MCF 10A (cell line): ENCODE data around the gene PAX2. TPM values are rescaled to one million over a fixed set of nuclear protein-coding genes. Genes with fewer than 3 reads are reported as not detected.

Experiments used
- BruUV-seq: library from RNA; stranded (reverse); fragments of 400-500 nt; replicated peaks from 2 replicates; lab custom pipeline; 2021; lab: Mats Ljungman, UMichigan
- CTCF ChIA-PET: fragments of 300-600 bp; sonication (Branson Sonifier 250); formaldehyde crosslinking; extraction: SDS; loops from one replicate; lab custom pipeline; 2021; ENCODE audit warnings: antibody characterized with exemption, inconsistent platforms; lab: Yijun Ruan, JAX
- POLR2A ChIA-PET: fragments of 300-600, 350-650 bp; sonication (Branson Sonifier 250); formaldehyde crosslinking; extraction: SDS; loops from one replicate; lab custom pipeline; 2020; ENCODE audit warnings: antibody characterized with exemption, inconsistent platforms; lab: Yijun Ruan, JAX
- DNase-seq: peaks from one replicate; pipeline ENCODE4 v3.0.0-alpha.2; 2018; ENCODE audit not compliant: unreplicated experiment
- H3K27ac Mint-ChIP-seq: one replicate; pipeline ENCODE4 v1.8.0; 2022; ENCODE audit warnings: mild to moderate bottlenecking, low read depth, mixed read lengths; ENCODE audit not compliant: unreplicated experiment
- H3K27me3 Mint-ChIP-seq: one replicate; pipeline ENCODE4 v1.8.0; 2022; ENCODE audit warnings: mixed read lengths; ENCODE audit not compliant: insufficient read depth, unreplicated experiment
- H3K36me3 Mint-ChIP-seq: one replicate; pipeline ENCODE4 v1.8.0; 2022; ENCODE audit warnings: mild to moderate bottlenecking, moderate library complexity, mixed read lengths; ENCODE audit not compliant: insufficient read depth, unreplicated experiment
- H3K4me1 Mint-ChIP-seq: one replicate; pipeline ENCODE4 v1.8.0; 2022; ENCODE audit warnings: mixed read lengths; ENCODE audit not compliant: insufficient read depth, unreplicated experiment
- H3K4me3 Mint-ChIP-seq: one replicate; pipeline ENCODE4 v1.8.0; 2022; ENCODE audit warnings: mild to moderate bottlenecking, moderate library complexity, mixed read lengths; ENCODE audit not compliant: unreplicated experiment
- H3K9me3 Mint-ChIP-seq: one replicate; pipeline ENCODE4 v1.8.0; 2022; ENCODE audit warnings: mixed read lengths; ENCODE audit not compliant: unreplicated experiment
- intact Hi-C: fragments of 100-400 bp; cut with micrococcal nuclease; formaldehyde crosslinking; loops from 2 replicates; pipeline ENCODE4 v1.14.1; 2022
- total RNA-seq: library from RNA; stranded (reverse); gene quantifications from 2 replicates; pipeline ENCODE4 v1.2.3, GENCODE V29; 2022
- TF ChIP-seq, protein P1 (sequence below): fragments of 200-600 bp; IDR thresholded peaks from one replicate; pipeline ENCODE4 v1.8.0; 2022; ENCODE audit warnings: antibody characterized with exemption, mild to moderate bottlenecking; ENCODE audit not compliant: unreplicated experiment

The PAX2 gene
- total RNA-seq, 1 experiment from 2014 or later = not detected

DNA sequence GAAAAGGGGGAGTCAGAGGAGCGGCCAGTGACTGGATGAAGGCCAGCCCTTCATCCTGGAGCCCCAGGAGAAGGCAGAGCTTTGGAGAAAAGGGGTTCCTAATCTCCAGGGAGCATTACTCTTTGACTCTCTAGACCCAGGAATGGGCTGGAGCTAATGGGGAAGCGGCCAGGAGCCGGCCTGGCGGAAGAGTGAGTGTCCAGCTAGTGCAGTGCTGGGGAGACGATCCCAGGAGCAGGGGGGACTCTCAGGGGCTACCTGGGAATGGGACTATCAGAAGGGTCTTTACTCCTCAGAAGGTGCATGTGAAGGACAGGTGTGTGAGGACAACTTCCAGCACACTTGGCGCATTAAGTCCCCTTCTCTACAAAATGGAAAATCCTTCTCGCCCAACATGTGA lies 2.4 kb upstream of the PAX2 start:
- no peak for DNase-seq
- H3K27me3 Mint-ChIP-seq = peaks cover 95% of the 10 kb centered on the region
- no peaks in the 10 kb centered on the region for H3K9me3 Mint-ChIP-seq
- no peak overlapping the region for H3K27ac Mint-ChIP-seq
- no peak overlapping the region for H3K4me3 Mint-ChIP-seq
- peaks cover 7% of the 10 kb centered on the region for H3K4me1 Mint-ChIP-seq
- ChIA-PET CTCF (interaction anchor here (0.6 to 2.1 kb wide), 27 partner anchors 8 to 516 kb away, joined by 3 to 17 read pairs (median 4); partner anchors contain the start of gene SEC31B), POLR2A (no interaction called here)
- no TSS peak for BruUV-seq
- intact Hi-C loops = loop anchor here (1.0 to 10.0 kb wide), 3 partner anchors 68 to 180 kb away; no protein-coding TSS in a partner anchor
- TF ChIP-seq, protein P1, sequence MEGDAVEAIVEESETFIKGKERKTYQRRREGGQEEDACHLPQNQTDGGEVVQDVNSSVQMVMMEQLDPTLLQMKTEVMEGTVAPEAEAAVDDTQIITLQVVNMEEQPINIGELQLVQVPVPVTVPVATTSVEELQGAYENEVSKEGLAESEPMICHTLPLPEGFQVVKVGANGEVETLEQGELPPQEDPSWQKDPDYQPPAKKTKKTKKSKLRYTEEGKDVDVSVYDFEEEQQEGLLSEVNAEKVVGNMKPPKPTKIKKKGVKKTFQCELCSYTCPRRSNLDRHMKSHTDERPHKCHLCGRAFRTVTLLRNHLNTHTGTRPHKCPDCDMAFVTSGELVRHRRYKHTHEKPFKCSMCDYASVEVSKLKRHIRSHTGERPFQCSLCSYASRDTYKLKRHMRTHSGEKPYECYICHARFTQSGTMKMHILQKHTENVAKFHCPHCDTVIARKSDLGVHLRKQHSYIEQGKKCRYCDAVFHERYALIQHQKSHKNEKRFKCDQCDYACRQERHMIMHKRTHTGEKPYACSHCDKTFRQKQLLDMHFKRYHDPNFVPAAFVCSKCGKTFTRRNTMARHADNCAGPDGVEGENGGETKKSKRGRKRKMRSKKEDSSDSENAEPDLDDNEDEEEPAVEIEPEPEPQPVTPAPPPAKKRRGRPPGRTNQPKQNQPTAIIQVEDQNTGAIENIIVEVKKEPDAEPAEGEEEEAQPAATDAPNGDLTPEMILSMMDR = no peak
- no peaks in the 10 kb centered on the region for H3K36me3 Mint-ChIP-seq

DNA sequence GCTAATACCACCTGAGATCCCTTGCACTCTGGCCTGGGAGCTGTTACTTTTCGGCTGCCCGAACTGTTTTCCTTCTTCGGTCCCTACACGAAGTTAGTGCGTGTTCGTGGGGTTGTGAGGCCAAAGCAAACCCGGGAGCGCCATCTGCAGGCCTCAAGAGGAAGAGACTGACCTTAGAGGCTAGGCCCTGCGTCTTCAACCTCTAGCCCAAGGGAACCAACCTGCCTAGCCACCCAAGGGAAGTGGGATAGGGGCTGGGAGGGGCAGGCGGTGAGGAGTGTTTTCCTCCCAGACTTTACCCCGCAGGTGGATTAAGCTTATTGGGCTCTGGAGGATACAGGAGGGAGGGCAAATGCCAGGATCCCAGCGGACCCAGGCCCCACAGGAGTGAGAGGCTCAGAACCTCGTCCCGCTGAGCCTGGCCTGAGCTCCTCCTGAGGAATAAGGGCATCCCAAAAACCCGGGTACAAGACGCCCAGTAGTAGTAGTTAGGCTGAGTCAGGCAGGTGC lies 1.7 kb upstream of the PAX2 start:
- Mint-ChIP-seq H3K9me3 (no peaks in the 10 kb centered on the region), H3K27me3 (peaks cover 94% of the 10 kb centered on the region), H3K27ac (no peak overlapping the region), H3K4me3 (no peak overlapping the region), H3K4me1 (peaks cover 7% of the 10 kb centered on the region), H3K36me3 (no peaks in the 10 kb centered on the region)
- ChIA-PET POLR2A (interaction anchor here (0.8 kb wide), 1 partner anchor 9 kb away, joined by 3 read pairs; no protein-coding TSS in a partner anchor), CTCF (interaction anchor here (0.6 to 2.1 kb wide), 36 partner anchors 8 to 611 kb away, joined by 3 to 17 read pairs (median 4); partner anchors contain the start of gene SEC31B)
- TF ChIP-seq, protein P1 = peak; percentile 76
- intact Hi-C loops = loop anchor here (1.0 to 10.0 kb wide), 3 partner anchors 69 to 180 kb away; no protein-coding TSS in a partner anchor
- DNase-seq = peak; percentile 70
- no TSS peak for BruUV-seq

DNA sequence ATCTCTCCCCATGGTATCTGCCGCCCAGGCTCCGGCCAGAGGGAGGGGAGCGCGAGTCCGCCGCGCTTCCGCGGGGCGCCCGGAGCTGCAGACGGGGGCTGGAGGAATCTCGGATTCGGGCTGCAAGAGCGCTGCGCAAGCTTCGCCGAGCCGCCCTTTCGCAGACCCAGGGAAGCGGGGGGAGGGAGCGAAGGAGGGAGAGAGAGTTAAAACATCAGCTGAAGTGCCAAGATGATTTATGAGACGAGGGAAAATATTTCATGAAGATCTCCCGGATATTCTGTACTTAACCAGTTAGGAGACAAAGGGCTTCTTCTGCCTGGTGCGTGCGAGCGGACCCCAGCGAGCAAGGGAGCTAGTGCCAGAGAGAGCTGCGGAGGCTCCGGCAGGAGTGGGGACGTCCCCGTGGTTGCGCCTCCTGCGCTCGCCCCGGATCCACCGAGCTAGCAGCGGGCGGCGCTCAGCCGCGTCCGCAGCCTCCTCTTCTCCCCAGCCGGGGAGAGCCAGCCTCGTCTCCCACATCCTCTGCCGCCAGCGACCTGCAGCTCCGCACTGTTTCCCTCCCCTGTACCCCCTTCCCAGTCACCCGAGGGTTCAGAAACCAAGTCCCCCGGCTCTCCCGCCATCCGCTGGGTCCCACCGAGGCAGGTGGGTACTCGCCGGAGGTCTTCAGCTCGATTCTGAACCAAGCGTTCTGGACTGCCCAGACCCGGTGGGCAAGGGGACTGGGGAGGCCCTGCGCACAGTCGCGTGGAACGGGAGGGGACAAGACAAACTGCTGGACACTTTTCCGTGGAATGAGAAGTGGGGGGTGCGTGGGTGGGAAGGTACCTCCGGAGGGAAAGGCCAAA lies 1.0 kb upstream of the PAX2 start:
- POLR2A ChIA-PET = interaction anchor here (0.8 kb wide), 1 partner anchor 9 kb away, joined by 3 read pairs; no protein-coding TSS in a partner anchor
- DNase-seq = no peak
- H3K27ac Mint-ChIP-seq = no peak overlapping the region
- no peak overlapping the region for H3K4me3 Mint-ChIP-seq
- intact Hi-C loops = loop anchor here (5.0 to 10.0 kb wide), 2 partner anchors 70 to 133 kb away; no protein-coding TSS in a partner anchor
- peaks cover 5% of the 10 kb centered on the region for H3K36me3 Mint-ChIP-seq
- CTCF ChIA-PET = interaction anchor here (0.6 to 2.1 kb wide), 22 partner anchors 7 to 504 kb away, joined by 3 to 17 read pairs (median 4); no protein-coding TSS in a partner anchor
- H3K4me1 Mint-ChIP-seq = peaks cover 7% of the 10 kb centered on the region
- TF ChIP-seq, protein P1 = no peak
- peaks cover 94% of the 10 kb centered on the region for H3K27me3 Mint-ChIP-seq
- no TSS peak for BruUV-seq
- H3K9me3 Mint-ChIP-seq = no peaks in the 10 kb centered on the region
